Measurements from ENCODE around the gene SUN1.

DNA sequence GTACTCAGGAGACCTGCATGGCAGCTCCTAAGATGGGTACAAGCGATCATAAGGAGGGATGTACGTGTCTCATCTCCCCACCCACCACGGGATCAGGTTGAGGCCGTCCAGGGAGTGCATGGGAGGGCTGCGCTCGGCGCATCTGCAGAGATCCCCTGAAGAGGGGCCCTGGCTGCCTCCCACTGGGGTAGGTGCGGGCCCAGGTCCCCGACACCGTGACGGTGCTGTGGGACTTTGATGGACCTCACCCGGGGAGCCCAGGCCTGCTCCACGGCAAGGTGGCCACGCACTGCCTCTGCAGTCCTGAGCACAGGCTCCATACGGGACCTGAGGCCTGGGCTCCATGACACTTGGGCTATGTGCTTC, 56.7 kb downstream of the SUN1 start:
- TF ChIP-seq CTCF (IDR thresholded peaks at IDR 0.05; ENCODE audit: extremely low read depth in 1 of 2, insufficient read depth in 1 of 2, low read depth in 1 of 2, low read length in 2 of 2): no peak
- no peak for TF ChIP-seq EZH2 (IDR thresholded peaks at IDR 0.05; ENCODE audit: borderline replicate concordance, low read depth, low read length, severe bottlenecking)
- no peak for TF ChIP-seq POLR2A (IDR thresholded peaks at IDR 0.05; ENCODE audit: low read depth, low read length)

All from endothelial cell of umbilical vein (primary cell).